Common myeloid progenitor, CD34-positive (primary cell): ENCODE data around the gene CENPQ.
"Not testable (repeated sequence)": the region's sequence is repeated elsewhere in the genome, so short reads cannot be mapped to it uniquely, and the experiment has no call there.

Source experiments
- CTCF ChIA-PET: fragments of 350-600 bp; sonication (Branson Sonifier 250); formaldehyde crosslinking; loops from one replicate; lab custom pipeline; 2021; ENCODE audit warnings: antibody characterized with exemption; lab: Charles Lee
- POLR2A ChIA-PET: fragments of 350-600 bp; sonication (Branson Sonifier 250); formaldehyde crosslinking; loops from one replicate; lab custom pipeline; 2021; ENCODE audit warnings: antibody characterized with exemption; lab: Charles Lee
- DNase-seq, 3 donors: peaks; one replicate each; pipeline versions ENCODE4 v3.0.0 to v3.0.0-alpha.2; 2013
- H3K27ac ChIP-seq, 2 experiments: 1 replicate in 1 of 2; 2 replicates in 1 of 2; pipeline ENCODE4 v1.7.0; 2013; ENCODE audit warnings: inconsistent platforms in 2 of 2, low read length in 2 of 2, mild to moderate bottlenecking in 2 of 2, low read depth in 1 of 2, moderate library complexity in 1 of 2; ENCODE audit not compliant: severe bottlenecking in 2 of 2, insufficient read depth in 1 of 2, poor library complexity in 1 of 2
- H3K27me3 ChIP-seq, 5 experiments: replicated peaks in 2 of 5; 1 replicate in 3 of 5; 2 replicates in 2 of 5; pipeline versions ENCODE4 v1.6.1 to v1.7.0; 2013; ENCODE audit warnings: low read length in 4 of 5, mild to moderate bottlenecking in 2 of 5, moderate library complexity in 2 of 5, inconsistent platforms in 1 of 5; ENCODE audit not compliant: insufficient read depth in 5 of 5, control insufficient read depth in 4 of 5
- H3K36me3 ChIP-seq, 4 experiments: 1 replicate in 2 of 4; 2 replicates in 2 of 4; pipeline versions ENCODE4 v1.6.1 to v1.7.0; 2013; ENCODE audit warnings: low read length in 3 of 4, control low read depth in 1 of 4, mild to moderate bottlenecking in 1 of 4; ENCODE audit not compliant: control insufficient read depth in 4 of 4, insufficient read depth in 4 of 4
- H3K4me1 ChIP-seq, 4 experiments: 1 replicate in 3 of 4; 2 replicates in 1 of 4; pipeline versions ENCODE4 v1.6.1 to v1.7.1; 2013; ENCODE audit warnings: low read length in 3 of 4, mild to moderate bottlenecking in 3 of 4, control low read depth in 1 of 4, inconsistent platforms in 1 of 4, moderate library complexity in 1 of 4; ENCODE audit not compliant: control insufficient read depth in 4 of 4, insufficient read depth in 4 of 4; ENCODE audit errors: control extremely low read depth in 1 of 4
- H3K4me3 ChIP-seq, 7 experiments: 1 replicate in 4 of 7; 2 replicates in 3 of 7; pipeline versions ENCODE4 v1.5.1 to v1.7.0; 2013; ENCODE audit warnings: mild to moderate bottlenecking in 7 of 7, low read length in 6 of 7, moderate library complexity in 6 of 7, inconsistent platforms in 2 of 7, low read depth in 2 of 7, control low read depth in 1 of 7; ENCODE audit not compliant: insufficient read depth in 4 of 7, control insufficient read depth in 1 of 7; ENCODE audit errors: extremely low read depth in 1 of 7
- H3K9me3 ChIP-seq, 5 experiments: 1 replicate in 4 of 5; 2 replicates in 1 of 5; pipeline versions ENCODE4 v1.6.1 to v1.7.1; 2013; ENCODE audit warnings: low read length in 4 of 5, mild to moderate bottlenecking in 2 of 5, inconsistent platforms in 1 of 5, low read depth in 1 of 5, moderate library complexity in 1 of 5; ENCODE audit not compliant: control insufficient read depth in 4 of 5, insufficient read depth in 2 of 5; ENCODE audit errors: control extremely low read depth in 1 of 5
- WGBS: methylation state at CpG from one replicate; pipeline ENCODE4 v1.1.5; 2013; ENCODE audit not compliant: insufficient coverage; 5-methylcytosine and 5-hydroxymethylcytosine counted together

Gene CENPQ

GRCh38 chr6:49468042-49468441, 4.9 kb downstream of the CENPQ start:
- H3K9me3 ChIP-seq, result no peaks in the 10 kb centered on the region
- WGBS, result 100% methylated on average over 6 of the region's 9 CpGs
- peaks cover 4 to 12% (median 10%) of the 10 kb centered on the region in 4 experiments for H3K4me1 ChIP-seq
- H3K27ac ChIP-seq, result no peak overlapping the region
- H3K27me3 ChIP-seq, result no peaks in the 10 kb centered on the region
- no peak overlapping the region for H3K4me3 ChIP-seq
- CTCF ChIA-PET, result no interaction called here
- no peak for DNase-seq
- peaks cover 2 to 6% (median 4%) of the 10 kb centered on the region in 4 experiments for H3K36me3 ChIP-seq
- POLR2A ChIA-PET, result no interaction called here

- H3K27ac ChIP-seq, CTCF ChIA-PET: not testable (repeated sequence)
- no CpG with 5 or more reads among the region's 2 CpGs for WGBS
Observed at GRCh38 chr6:49476564-49476963, 13.4 kb downstream of the CENPQ start.

GRCh38 chr6:49479308-49479970, 16.3 kb downstream of the CENPQ start:
- no peak for DNase-seq
- H3K4me1 ChIP-seq, result no peaks in the 10 kb centered on the region
- H3K9me3 ChIP-seq, result no peaks in the 10 kb centered on the region
- WGBS, result no CpG with 5 or more reads among the region's 3 CpGs
- no peaks in the 10 kb centered on the region for H3K27me3 ChIP-seq
- H3K36me3 ChIP-seq, result peaks cover 0 to 17% (median 4%) of the 10 kb centered on the region in 4 experiments
- POLR2A ChIA-PET, result no interaction called here
- CTCF ChIA-PET, result no interaction called here
- no peak overlapping the region for H3K27ac ChIP-seq
- no peak overlapping the region for H3K4me3 ChIP-seq

More at GRCh38 chr6:49476564-49476963, 13.4 kb downstream of the CENPQ start:
- DNase-seq, H3K9me3 ChIP-seq, POLR2A ChIA-PET, H3K27me3 ChIP-seq, H3K4me1 ChIP-seq, H3K4me3 ChIP-seq: not testable (repeated sequence)
- H3K36me3 ChIP-seq, result peaks cover 2 to 11% (median 6%) of the 10 kb centered on the region in 4 experiments

- WGBS, result 98% methylated on average over 11 of the region's 22 CpGs
- DNase-seq, H3K4me3 ChIP-seq, H3K4me1 ChIP-seq, H3K9me3 ChIP-seq, POLR2A ChIA-PET, H3K27me3 ChIP-seq, CTCF ChIA-PET, H3K27ac ChIP-seq: not testable (repeated sequence)
- H3K36me3 ChIP-seq, result peaks cover 0 to 17% (median 8%) of the 10 kb centered on the region in 4 experiments
Observed at GRCh38 chr6:49481846-49482245, 18.7 kb downstream of the CENPQ start.

GRCh38 chr6:49483380-49483779, 20.2 kb downstream of the CENPQ start:
- H3K9me3 ChIP-seq, DNase-seq, H3K4me1 ChIP-seq, H3K4me3 ChIP-seq, POLR2A ChIA-PET, H3K27me3 ChIP-seq, H3K27ac ChIP-seq: not testable (repeated sequence)
- WGBS, result 93% methylated on average over 10 of the region's 14 CpGs
- peaks cover 0 to 17% (median 8%) of the 10 kb centered on the region in 4 experiments for H3K36me3 ChIP-seq
- CTCF ChIA-PET, result interaction anchor here (0.6 to 1.1 kb wide), 4 partner anchors 16 to 66 kb away, joined by 3 read pairs; no protein-coding TSS in a partner anchor

- POLR2A ChIA-PET, result no interaction called here
- no peaks in the 10 kb centered on the region for H3K4me1 ChIP-seq
- H3K4me3 ChIP-seq, result no peak overlapping the region
- H3K27ac ChIP-seq, result no peak overlapping the region
- H3K27me3 ChIP-seq, result no peaks in the 10 kb centered on the region
- WGBS, result no CpG with 5 or more reads among the region's 4 CpGs
- H3K9me3 ChIP-seq, result no peaks in the 10 kb centered on the region
- DNase-seq, result no peak
- peaks cover 4 to 42% (median 25%) of the 10 kb centered on the region in 4 experiments for H3K36me3 ChIP-seq
- CTCF ChIA-PET, result no interaction called here
Observed at GRCh38 chr6:49490633-49491032, 27.5 kb downstream of the CENPQ start.

GRCh38 chr6:49497304-49497703, 34.1 kb downstream of the CENPQ start:
- no peak for DNase-seq
- ChIA-PET CTCF (no interaction called here), POLR2A (no interaction called here)
- no peaks in the 10 kb centered on the region for H3K9me3 ChIP-seq
- peaks cover 0 to 11% (median 6%) of the 10 kb centered on the region in 4 experiments for H3K36me3 ChIP-seq
- WGBS, result 89% methylated on average over 1 of the region's 3 CpGs
- H3K4me3 ChIP-seq, result no peak overlapping the region
- H3K4me1 ChIP-seq, result no peaks in the 10 kb centered on the region
- no peak overlapping the region for H3K27ac ChIP-seq
- no peaks in the 10 kb centered on the region for H3K27me3 ChIP-seq
